GM19324 (cell line): ENCODE data around the gene TAF1.
"Not testable (repeated sequence)": the region's sequence is repeated elsewhere in the genome, so short reads cannot be mapped to it uniquely, and the experiment has no call there.

Experiments
- ATAC-seq: cut with Tn5 transposase; IDR thresholded peaks from one replicate; pipeline ENCODE4 v1.9.1; 2021; ENCODE audit warnings: mild to moderate bottlenecking, moderate library complexity; ENCODE audit not compliant: unreplicated experiment, low FRiP score

The TAF1 gene

GRCh38 chrX:71438750-71439149 is 72.6 kb downstream of the TAF1 start:
- ATAC-seq: no peak

DNA sequence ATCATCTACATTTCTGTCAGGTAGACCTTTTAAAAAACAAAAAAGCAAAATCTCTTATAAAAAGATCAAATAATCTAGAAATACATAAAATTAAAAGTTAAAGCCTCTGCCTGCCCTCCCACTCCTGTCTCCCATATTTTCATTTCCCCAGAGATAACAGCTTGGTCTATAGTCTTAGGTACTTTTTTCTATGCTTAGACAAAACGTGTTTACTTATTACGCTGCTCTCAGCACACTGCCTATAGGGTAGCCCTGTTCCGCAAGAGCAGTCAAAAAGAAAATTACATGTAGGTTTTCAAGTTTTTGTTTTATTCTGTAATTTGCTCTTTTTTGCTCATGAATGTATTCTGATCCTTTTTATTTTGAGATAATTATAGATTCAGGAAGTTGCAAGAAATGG is 73.3 kb downstream of the TAF1 start:
- no peak for ATAC-seq

DNA sequence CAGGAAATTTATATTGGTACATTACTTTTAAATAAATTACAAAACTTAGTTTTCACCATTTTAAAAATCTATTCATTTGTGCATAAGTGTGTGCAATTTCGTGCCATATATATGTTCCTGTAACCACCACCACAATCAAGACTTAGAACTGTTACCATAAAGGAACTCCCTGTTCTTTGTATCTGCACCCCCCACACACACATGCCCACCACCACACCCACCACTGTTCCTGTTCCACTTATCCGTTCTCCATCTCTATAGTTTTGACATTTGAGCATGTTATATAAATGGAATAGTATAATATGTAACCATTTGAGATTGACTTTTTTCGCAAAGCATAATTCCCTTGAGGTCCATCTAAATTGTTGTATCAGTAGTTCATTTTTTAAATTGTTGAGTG is 73.7 kb downstream of the TAF1 start:
- ATAC-seq: no peak

DNA sequence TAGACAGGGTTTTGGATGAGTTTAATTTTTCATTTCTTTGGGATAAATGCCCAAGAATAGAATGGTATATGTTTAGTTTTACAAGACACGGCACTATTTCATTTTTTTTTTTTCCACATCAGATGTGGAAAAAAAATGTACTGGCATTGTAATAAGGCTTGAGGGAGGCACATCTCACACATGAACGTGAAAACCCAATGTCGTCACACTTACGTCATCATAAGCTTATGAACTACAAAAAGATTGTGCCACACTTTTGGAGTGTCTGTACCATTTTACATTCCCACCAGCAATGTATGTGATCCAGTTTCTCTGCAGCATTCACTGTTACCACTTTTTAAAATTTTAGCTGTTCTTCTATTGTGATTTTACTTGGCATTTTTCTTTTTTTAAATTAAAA is 74.2 kb downstream of the TAF1 start:
- ATAC-seq: no peak

DNA sequence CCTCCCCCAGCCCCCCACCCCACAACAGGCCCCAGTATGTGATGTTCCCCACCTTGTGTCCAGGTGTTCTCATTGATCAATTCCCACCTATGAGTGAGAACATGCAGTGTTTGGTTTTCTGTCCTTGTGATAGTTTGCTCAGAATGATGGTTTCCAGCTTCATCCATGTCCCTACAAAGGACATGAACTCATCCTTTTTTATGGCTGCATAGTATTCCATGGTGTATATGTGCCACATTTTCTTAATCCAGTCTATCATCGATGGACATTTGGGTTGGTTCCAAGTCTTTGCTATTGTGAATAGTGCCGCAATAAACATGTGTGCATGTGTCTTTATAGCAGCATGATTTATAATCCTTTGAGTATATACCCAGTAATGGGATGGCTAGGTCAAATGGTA is 75.7 kb downstream of the TAF1 start:
- not testable (repeated sequence) for ATAC-seq

DNA sequence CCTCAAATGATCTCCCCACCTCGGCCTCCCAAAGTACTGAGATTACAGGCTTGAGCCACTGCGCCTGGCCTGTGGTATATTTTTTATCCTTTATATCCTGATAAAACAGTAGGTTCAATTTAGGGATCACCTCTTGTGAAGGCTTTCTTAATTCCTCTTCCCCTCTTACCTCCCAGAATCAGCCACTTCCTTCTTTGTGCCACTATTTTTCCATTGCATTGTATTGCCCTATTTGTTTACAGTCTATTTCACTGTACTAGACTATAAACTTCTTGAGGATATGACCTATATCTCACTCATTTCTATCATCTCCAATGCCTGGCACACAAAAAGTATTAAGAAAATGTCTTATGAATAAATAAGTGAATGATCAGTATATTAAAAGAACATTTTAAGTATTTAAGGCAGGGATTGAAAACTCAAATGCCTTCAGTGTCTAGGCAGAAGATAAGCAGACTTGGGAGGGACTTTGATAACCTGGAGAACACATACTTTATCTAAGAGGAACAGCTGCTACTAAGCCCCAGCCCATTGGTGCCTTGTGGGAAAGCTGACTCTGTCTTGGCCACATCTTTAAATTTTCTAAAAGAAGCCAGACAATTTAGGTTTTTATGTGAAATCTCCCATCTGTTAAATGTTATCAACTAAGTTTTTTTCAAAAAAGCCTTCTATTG is 84.4 kb downstream of the TAF1 start:
- ATAC-seq: no peak

DNA sequence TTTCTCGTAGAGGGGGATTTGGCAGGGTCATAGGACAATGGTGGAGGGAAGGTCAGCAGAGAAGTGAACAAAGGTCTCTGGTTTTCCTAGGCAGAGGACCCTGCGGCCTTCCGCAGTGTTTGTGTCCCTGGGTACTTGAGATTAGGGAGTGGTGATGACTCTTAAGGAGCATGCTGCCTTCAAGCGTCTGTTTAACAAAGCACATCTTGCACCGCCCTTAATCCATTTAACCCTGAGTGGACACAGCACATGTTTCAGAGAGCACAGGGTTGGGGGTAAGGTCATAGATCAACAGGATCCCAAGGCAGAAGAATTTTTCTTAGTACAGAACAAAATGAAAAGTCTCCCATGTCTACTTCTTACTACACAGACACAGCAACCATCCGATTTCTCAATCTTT is 85.4 kb downstream of the TAF1 start:
- ATAC-seq: not testable (repeated sequence)

GRCh38 chrX:71453056-71453455 is 86.9 kb downstream of the TAF1 start:
- ATAC-seq: no peak

DNA sequence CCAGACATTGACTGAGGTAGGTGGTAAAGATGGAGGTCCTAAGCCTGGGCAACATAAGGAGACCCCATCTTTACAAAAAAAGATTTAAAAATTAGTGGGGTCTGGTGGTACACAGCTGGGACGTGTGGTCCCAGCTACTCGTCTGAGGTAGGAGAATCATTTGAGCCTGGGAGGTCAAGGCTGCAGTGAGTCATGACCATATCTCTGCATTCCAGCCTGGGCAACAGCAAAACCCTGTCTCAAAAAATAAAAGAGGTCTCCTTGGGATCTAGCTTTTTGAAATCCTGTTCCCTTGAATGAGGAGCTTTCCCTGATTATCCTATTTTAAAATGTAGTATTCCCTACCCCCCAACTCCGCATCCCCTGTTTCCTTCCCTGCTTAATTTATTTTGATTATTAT is 88.1 kb downstream of the TAF1 start:
- ATAC-seq: no peak

DNA sequence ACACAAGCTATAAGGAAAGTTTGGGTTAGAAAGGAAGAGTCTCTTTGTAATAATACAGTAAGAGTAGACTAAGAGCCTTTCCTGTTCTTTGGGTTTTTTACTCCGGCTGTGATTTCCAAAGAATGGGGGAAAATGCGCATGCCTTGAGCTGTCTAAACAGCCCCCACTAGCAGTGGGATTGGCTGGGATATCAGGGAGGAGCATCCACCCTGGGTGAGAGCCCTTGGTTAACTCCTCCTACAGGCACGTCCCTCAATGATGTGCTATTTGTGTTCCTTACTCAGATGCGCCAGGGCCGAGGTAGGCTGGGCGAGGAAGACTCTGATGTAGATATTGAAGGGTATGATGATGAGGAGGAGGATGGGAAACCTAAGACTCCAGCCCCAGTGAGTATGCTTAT is 92.7 kb downstream of the TAF1 start:
- ATAC-seq: no peak

GRCh38 chrX:71464968-71465367 is 98.8 kb downstream of the TAF1 start:
- no peak for ATAC-seq

DNA sequence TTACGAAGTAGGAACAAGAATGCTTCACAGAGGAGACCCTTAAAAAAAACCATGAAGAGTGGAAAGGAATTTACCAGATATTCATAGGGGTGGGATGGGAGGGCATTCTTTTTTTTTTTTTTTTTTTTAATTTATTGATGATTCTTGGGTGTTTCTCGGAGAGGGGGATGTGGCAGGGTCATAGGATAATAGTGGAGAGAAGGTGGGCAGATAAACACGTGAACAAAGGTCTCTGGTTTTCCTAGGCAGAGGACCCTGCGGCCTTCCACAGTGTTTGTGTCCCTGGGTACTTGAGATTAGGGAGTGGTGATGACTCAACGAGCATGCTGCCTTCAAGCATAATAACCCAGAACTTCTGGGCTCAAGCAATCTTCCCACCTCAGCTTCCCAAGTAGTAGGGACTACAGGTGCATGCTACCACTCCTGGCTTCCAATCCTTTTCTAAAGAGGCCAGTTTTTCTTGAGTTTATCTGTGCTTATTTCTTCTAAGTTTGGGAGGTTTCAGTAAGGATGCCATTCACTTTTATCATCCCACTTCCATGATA is 100.9 kb downstream of the TAF1 start:
- ATAC-seq: no peak

DNA sequence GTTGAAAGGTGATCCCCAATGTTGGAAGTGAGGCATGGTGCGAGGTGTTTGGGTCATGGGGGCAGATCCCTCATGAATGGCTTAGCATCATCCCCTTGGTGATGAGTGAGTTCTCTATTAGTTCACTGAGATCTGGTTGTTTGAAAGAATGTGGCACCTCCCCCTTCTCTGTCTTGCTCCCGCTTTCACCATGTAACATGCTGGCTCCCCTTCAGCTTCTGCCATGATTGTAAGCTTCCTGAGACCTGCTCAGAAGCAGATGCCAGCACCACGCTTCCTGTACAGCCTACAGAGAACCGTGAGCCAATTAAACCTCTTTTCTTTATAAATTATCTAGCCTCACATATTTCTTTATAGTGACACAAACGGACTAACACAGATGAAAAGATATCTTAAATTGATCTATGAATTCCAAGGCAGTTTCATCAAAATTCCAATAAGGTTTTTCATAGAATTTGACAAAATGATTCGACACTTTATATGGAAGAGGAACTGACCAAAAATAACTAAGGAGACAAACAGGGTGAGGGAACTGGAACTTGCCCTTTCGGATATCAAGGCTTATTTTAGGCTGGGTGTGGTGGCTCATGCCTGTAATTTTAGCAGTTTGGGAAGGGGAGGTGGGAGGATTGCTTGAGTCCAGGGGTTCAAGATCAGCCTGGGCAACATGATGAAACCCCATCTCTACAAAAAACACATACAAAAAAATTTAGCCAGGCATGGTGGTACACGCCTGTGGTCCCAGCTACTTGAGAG is 109.8 kb downstream of the TAF1 start:
- no peak for ATAC-seq

GRCh38 chrX:71482228-71482958 is 116.2 kb downstream of the TAF1 start:
- ATAC-seq: no peak

DNA sequence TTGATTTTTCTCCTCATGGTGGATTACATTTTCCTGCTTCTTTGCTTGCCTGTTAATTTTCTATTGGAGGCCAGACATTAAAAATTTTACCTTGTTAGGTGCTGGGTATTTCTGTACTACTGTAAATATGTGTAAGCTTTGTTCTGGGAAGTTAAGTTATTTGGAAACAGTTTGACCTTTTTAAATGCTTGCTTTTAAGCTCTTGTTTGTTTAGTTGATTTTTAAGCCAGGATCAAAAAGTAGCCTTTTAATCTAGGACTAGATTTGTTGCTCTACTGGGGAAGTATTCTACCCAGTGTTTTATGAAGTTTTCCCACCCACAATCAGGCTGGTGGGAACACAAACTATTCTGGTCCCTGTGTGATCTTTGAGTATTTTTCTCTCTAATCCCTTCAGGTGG is 121.7 kb downstream of the TAF1 start:
- ATAC-seq: no peak

DNA sequence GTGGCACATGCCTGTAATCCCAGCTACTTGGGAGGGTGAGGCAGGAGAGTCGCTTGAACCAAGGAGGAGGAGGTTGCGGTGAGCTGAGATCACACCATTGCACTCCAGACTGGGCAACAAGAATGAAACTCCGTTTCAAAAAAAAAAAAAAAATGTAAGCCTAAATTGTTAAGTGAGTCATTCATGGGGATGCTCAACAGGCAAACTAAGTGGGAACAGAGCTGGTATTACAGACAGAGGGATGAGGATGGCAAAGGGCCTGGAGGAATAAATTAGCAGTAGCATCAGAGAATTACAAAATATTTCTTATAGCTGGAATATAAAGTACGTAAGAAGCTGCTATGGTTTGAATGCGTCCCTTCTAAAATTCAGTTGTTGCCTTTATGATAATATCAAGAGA is 123.4 kb downstream of the TAF1 start:
- no peak for ATAC-seq

DNA sequence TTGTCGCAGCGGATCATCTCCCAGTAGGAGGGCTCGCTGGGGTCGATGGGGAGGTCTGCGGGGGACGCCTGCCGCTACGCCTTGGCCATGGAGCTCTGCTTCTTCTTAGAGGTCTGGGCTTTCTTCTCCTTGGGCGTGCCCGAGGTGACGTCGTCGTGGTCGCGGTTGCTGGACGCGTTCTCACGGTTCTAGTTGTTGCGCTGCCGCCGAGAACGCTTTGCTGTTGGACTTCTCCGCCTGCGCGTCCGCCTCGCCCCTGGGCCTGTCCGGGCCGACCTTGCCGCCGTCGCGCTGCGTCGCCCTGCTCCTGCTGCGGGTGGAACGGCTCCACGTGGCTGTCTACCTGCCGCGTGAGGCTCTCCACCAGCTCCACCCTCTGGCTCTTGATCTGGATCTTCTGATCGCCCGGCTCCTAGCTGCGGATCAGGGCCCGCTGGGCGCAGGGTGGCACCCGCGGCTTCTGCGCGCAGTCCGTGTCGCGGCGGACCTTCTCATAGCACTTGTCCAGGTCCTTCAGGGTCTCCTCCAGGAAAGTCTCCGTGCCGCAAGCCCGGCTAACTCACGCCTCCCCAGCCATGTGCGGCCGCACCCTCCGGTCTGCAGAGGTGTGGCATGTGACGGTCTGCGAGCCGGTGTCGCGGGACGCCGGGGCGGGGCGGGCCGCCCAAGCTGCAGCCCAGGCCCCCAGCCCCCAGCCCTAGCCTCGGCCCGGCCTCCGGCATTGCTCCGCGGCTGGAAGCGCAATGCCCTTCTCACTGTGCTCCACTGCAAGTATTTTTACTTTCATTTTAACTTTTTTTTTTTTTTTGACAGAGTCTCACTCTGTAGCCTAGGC is 126.3 kb downstream of the TAF1 start:
- ATAC-seq: peak; percentile 44

GRCh38 chrX:71493111-71493613 is 127.0 kb downstream of the TAF1 start:
- no peak for ATAC-seq

- ATAC-seq: not testable (repeated sequence)
Observed at GRCh38 chrX:71495979-71496378, 129.8 kb downstream of the TAF1 start.

DNA sequence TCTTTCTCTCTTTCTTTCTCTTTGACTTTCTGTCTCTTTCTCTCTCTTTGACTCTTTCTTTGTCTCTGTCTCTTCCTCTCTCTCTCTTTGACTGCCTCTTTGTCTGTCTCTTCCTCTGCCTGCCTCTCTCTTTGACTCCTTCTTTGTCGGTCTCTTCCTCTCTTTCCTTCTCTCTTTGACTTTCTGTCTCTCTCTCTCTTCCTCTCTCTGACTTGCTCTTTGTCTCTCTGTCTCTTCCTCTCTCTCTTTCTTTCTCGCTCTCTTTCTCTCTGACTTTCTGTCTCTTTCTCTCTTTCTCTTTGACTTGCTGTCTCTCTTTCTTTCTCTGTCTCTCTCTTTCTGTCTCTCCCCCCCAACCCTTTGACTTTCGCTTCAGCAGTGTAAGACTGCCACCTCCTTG is 130.3 kb downstream of the TAF1 start:
- ATAC-seq: no peak
